ENCODE data around the gene SRC. TPM values are rescaled to one million over a fixed set of nuclear protein-coding genes. Genes with fewer than 3 reads are reported as not detected.

The SRC gene
- total RNA-seq, 4 donors from 2014 or later = 1.0 to 2.3 (median 1.8) TPM

- Histone ChIP-seq H3K4me3 (no peak overlapping the region), H3K36me3 (no peaks in the 10 kb centered on the region), H3K9me3 (no peaks in the 10 kb centered on the region), H3K4me1 (no peaks in the 10 kb centered on the region), H3K27me3 (no peaks in the 10 kb centered on the region), H3K27ac (no peak overlapping the region)
- no peak for TF ChIP-seq CTCF (IDR thresholded peaks at IDR 0.05 in 4 of 5, conservative IDR thresholded peaks at IDR 0.05 in 1 of 5)
- TF ChIP-seq POLR2A (IDR thresholded peaks at IDR 0.05) = no peak
- intact Hi-C loops (cut with DNase I; ENCODE audit: low total_unique reads) = no loop called here
- ATAC-seq (no peak), DNase-seq (no peak)
- in situ Hi-C loops (cut with MboI; ENCODE audit: low sequenced_read_pairs in 4 of 4) = no loop called here
Observed at GRCh38 chr20:37326666-37327065, 19.3 kb upstream of the SRC start.

GRCh38 chr20:37327748-37328147, 18.2 kb upstream of the SRC start:
- H3K9me3 ChIP-seq = no peaks in the 10 kb centered on the region
- in situ Hi-C loops (cut with MboI; ENCODE audit: low sequenced_read_pairs in 4 of 4) = no loop called here
- no peaks in the 10 kb centered on the region for H3K36me3 ChIP-seq
- TF ChIP-seq CTCF (IDR thresholded peaks at IDR 0.05 in 4 of 5, conservative IDR thresholded peaks at IDR 0.05 in 1 of 5) = no peak
- TF ChIP-seq POLR2A (IDR thresholded peaks at IDR 0.05) = no peak
- H3K27me3 ChIP-seq = no peaks in the 10 kb centered on the region
- no peaks in the 10 kb centered on the region for H3K4me1 ChIP-seq
- peak; percentile 46 to 63 for ATAC-seq
- intact Hi-C loops (cut with DNase I; ENCODE audit: low total_unique reads) = no loop called here
- DNase-seq = peak; percentile 41 to 67
- no peak overlapping the region for H3K4me3 ChIP-seq
- peak overlapping the region in 1 of 4 donors; percentile 27 for H3K27ac ChIP-seq

GRCh38 chr20:37328149-37328945, 17.6 kb upstream of the SRC start:
- H3K9me3 ChIP-seq = no peaks in the 10 kb centered on the region
- TF ChIP-seq POLR2A (IDR thresholded peaks at IDR 0.05) (no peak), CTCF (IDR thresholded peaks at IDR 0.05 in 4 of 5, conservative IDR thresholded peaks at IDR 0.05 in 1 of 5) (no peak)

GRCh38 chr20:37329481-37330165, 16.3 kb upstream of the SRC start:
- no peak overlapping the region for H3K27ac ChIP-seq

More at GRCh38 chr20:37328149-37328945, 17.6 kb upstream of the SRC start:
- Histone ChIP-seq H3K4me3 (no peak overlapping the region), H3K4me1 (no peaks in the 10 kb centered on the region), H3K27ac (peak overlapping the region in 1 of 4 donors; percentile 27), H3K36me3 (no peaks in the 10 kb centered on the region), H3K27me3 (no peaks in the 10 kb centered on the region)
- in situ Hi-C loops (cut with MboI; ENCODE audit: low sequenced_read_pairs in 4 of 4) (no loop called here), intact Hi-C loops (cut with DNase I; ENCODE audit: low total_unique reads) (no loop called here)
- no peak for ATAC-seq
- no peak for DNase-seq

More at GRCh38 chr20:37329481-37330165, 16.3 kb upstream of the SRC start:
- intact Hi-C loops (cut with DNase I; ENCODE audit: low total_unique reads) = no loop called here
- DNase-seq (no peak), ATAC-seq (no peak)
- in situ Hi-C loops (cut with MboI; ENCODE audit: low sequenced_read_pairs in 4 of 4) = no loop called here
- no peaks in the 10 kb centered on the region for H3K27me3 ChIP-seq
- TF ChIP-seq POLR2A (IDR thresholded peaks at IDR 0.05) = no peak
- no peak for TF ChIP-seq CTCF (IDR thresholded peaks at IDR 0.05 in 4 of 5, conservative IDR thresholded peaks at IDR 0.05 in 1 of 5)
- H3K9me3 ChIP-seq = no peaks in the 10 kb centered on the region
- H3K4me1 ChIP-seq = no peaks in the 10 kb centered on the region
- no peak overlapping the region for H3K4me3 ChIP-seq
- H3K36me3 ChIP-seq = no peaks in the 10 kb centered on the region

Measured in gastrocnemius medialis (tissue), 4 donors.